ENCODE measurements around the gene TMEM232.

The TMEM232 gene

GRCh38 chr5:110383231-110383630 is 343.2 kb downstream of the TMEM232 start:
- DNase-seq: no peak

DNA sequence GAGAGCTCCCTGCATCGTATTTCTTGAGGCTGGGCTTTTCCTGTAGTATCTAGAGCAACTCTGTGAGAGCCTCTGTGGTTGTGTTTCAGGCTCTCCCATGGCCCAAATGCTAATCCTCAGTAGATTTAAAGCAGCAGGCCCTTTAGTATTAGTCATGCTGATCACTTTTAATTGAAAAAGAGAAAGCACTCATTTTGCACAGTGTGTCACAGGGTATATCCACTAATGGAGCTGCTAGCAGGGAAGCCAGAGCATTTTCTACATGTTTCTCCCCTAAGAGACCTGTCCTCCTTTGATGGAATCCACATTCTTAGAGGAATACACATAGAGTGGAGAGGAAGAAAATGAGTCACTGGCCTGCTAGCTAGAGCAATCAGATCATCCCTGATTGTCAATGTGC is 348.5 kb downstream of the TMEM232 start:
- no peak for DNase-seq

GRCh38 chr5:110377361-110377760 is 349.1 kb downstream of the TMEM232 start:
- no peak for DNase-seq

GRCh38 chr5:110376281-110376951 is 350.1 kb downstream of the TMEM232 start:
- no peak for DNase-seq

- no peak for DNase-seq
These were observed 354.8 kb downstream of the TMEM232 start for GRCh38 chr5:110371725-110372041.

GRCh38 chr5:110371011-110371724 is 355.3 kb downstream of the TMEM232 start:
- no peak for DNase-seq

Measured in CD4-positive, alpha-beta T cell treated with Interferon alpha-2 for 1 hour (primary cell).